AG10803 (cell line): ENCODE measurements around the gene WDFY4.

Experiments used
- DNase-seq: peaks from one replicate; pipeline ENCODE4 v3.0.0; 2010; ENCODE audit warnings: low read depth
- H3K4me3 ChIP-seq: 2 replicates; pipeline ENCODE4 v1.5.1; 2011; ENCODE audit warnings: mild to moderate bottlenecking, low read length, control low read depth
- CTCF ChIP-seq: conservative IDR thresholded peaks from 2 replicates; pipeline ENCODE4 v1.5.1; 2011; ENCODE audit warnings: mild to moderate bottlenecking, low read length, control low read depth, inconsistent platforms

Gene WDFY4

GRCh38 chr10:48740988-48741387 is 56.3 kb downstream of the WDFY4 start:
- H3K4me3 ChIP-seq, result no peak overlapping the region
- no peak for TF ChIP-seq CTCF
- no peak for DNase-seq

GRCh38 chr10:48742891-48743860 is 58.5 kb downstream of the WDFY4 start:
- no peak for DNase-seq
- TF ChIP-seq CTCF, result no peak
- H3K4me3 ChIP-seq, result no peak overlapping the region

GRCh38 chr10:48744587-48744986 is 59.9 kb downstream of the WDFY4 start:
- no peak for TF ChIP-seq CTCF
- no peak for DNase-seq

GRCh38 chr10:48745662-48746245 is 61.1 kb downstream of the WDFY4 start:
- no peak overlapping the region for H3K4me3 ChIP-seq
- no peak for DNase-seq
- TF ChIP-seq CTCF, result no peak

More at GRCh38 chr10:48744587-48744986, 59.9 kb downstream of the WDFY4 start:
- no peak overlapping the region for H3K4me3 ChIP-seq

GRCh38 chr10:48748573-48748972 is 63.9 kb downstream of the WDFY4 start:
- no peak for DNase-seq

GRCh38 chr10:48749254-48749787 is 64.6 kb downstream of the WDFY4 start:
- H3K4me3 ChIP-seq, result no peak overlapping the region
- DNase-seq, result no peak
- no peak for TF ChIP-seq CTCF

More at GRCh38 chr10:48748573-48748972, 63.9 kb downstream of the WDFY4 start:
- no peak overlapping the region for H3K4me3 ChIP-seq
- no peak for TF ChIP-seq CTCF
